SK-N-SH (cell line): ENCODE data around the gene NEGR1. TPM values are rescaled to one million over a fixed set of nuclear protein-coding genes. Genes with fewer than 3 reads are reported as not detected.

Source experiments
- CTCF ChIA-PET: fragments of 300-600, 350-600 bp; formaldehyde crosslinking; extraction: SDS; loops from one replicate; lab custom pipeline; 2021; lab: Yijun Ruan, JAX
- POLR2A ChIA-PET: fragments of 350-600 bp; sonication (Branson Sonifier 250); formaldehyde crosslinking; extraction: SDS; loops from one replicate; lab custom pipeline; 2020; ENCODE audit warnings: antibody characterized with exemption, inconsistent platforms; lab: Yijun Ruan, JAX
- DNase-seq: peaks from one replicate; pipeline ENCODE4 v3.0.0; 2012
- H2AFZ ChIP-seq: fragments of 200-600 bp; sonication (generic); 2 replicates; pipeline ENCODE4 v1.8.1; 2016; ENCODE audit warnings: antibody characterized with exemption, mild to moderate bottlenecking, low read depth
- H3F3A ChIP-seq: fragments of 200-600 bp; sonication (generic); replicated peaks from 2 replicates; pipeline ENCODE3; 2016; ENCODE audit warnings: antibody characterized with exemption, mild to moderate bottlenecking; ENCODE audit not compliant: insufficient read depth
- H3K27ac ChIP-seq, 2 experiments: fragments of 200-500 bp in 1 of 2; fragments of 200-600 bp in 1 of 2; sonication (Bioruptor generic) in 1 of 2; sonication (generic), shearing (Covaris generic) in 1 of 2; 2 replicates each; pipeline versions ENCODE4 v1.5.1 to v1.6.1; 2014 to 2016; ENCODE audit warnings: low read depth in 2 of 2, inconsistent platforms in 1 of 2, low read length in 1 of 2, mild to moderate bottlenecking in 1 of 2, mixed read lengths in 1 of 2
- H3K27me3 ChIP-seq: fragments of 200-600 bp; sonication (generic), shearing (Covaris generic); 2 replicates; pipeline ENCODE4 v1.6.1; 2016; ENCODE audit warnings: mixed run types; ENCODE audit not compliant: insufficient read depth
- H3K36me3 ChIP-seq, 2 experiments: fragments of 200-500 bp in 1 of 2; fragments of 200-600 bp in 1 of 2; sonication (Bioruptor generic) in 1 of 2; sonication (generic) in 1 of 2; replicated peaks in 1 of 2; 2 replicates each; pipeline versions ENCODE3 to v1.5.1; 2014 to 2016; ENCODE audit warnings: low read length in 1 of 2, mild to moderate bottlenecking in 1 of 2; ENCODE audit not compliant: insufficient read depth in 2 of 2, control insufficient read depth in 1 of 2
- H3K4me1 ChIP-seq, 2 experiments: fragments of 200-500 bp in 1 of 2; fragments of 200-600 bp in 1 of 2; sonication (Bioruptor generic) in 1 of 2; sonication (generic), shearing (Covaris generic) in 1 of 2; 2 replicates each; pipeline versions ENCODE4 v1.5.1 to v1.6.1; 2014 to 2016; ENCODE audit warnings: low read depth in 1 of 2, low read length in 1 of 2, mixed run types in 1 of 2; ENCODE audit not compliant: insufficient read depth in 2 of 2, control insufficient read depth in 1 of 2
- H3K4me2 ChIP-seq: fragments of 200-600 bp; sonication (generic), shearing (Covaris generic); 2 replicates; pipeline ENCODE4 v1.6.1; 2017; ENCODE audit warnings: mixed run types
- H3K4me3 ChIP-seq, 2 experiments: fragments of 200-500 bp in 1 of 2; fragments of 200-600 bp in 1 of 2; sonication (Bioruptor generic) in 1 of 2; sonication (generic), shearing (Covaris generic) in 1 of 2; 2 replicates each; pipeline versions ENCODE4 v1.5.1 to v1.8.1; 2014 to 2016; ENCODE audit warnings: low read depth in 2 of 2, inconsistent platforms in 1 of 2, low read length in 1 of 2, mild to moderate bottlenecking in 1 of 2, mixed read lengths in 1 of 2, moderate library complexity in 1 of 2
- H3K79me2 ChIP-seq: fragments of 200-600 bp; sonication (generic); 2 replicates; pipeline ENCODE4 v1.8.1; 2017; ENCODE audit warnings: mild to moderate bottlenecking; ENCODE audit not compliant: insufficient read depth
- H3K9ac ChIP-seq: fragments of 200-600 bp; sonication (generic); 2 replicates; pipeline ENCODE4 v1.6.1; 2017; ENCODE audit warnings: mixed run types
- H3K9me2 ChIP-seq: fragments of 200-600 bp; sonication (generic); 2 replicates; pipeline ENCODE4 v1.6.1; 2017; ENCODE audit warnings: mixed run types
- H3K9me3 ChIP-seq: fragments of 200-600 bp; sonication (generic); 2 replicates; pipeline ENCODE4 v1.6.1; 2017; ENCODE audit warnings: mixed run types, mild to moderate bottlenecking, moderate library complexity
- H4K20me1 ChIP-seq: fragments of 200-600 bp; sonication (generic); 2 replicates; pipeline ENCODE4 v1.6.1; 2017; ENCODE audit warnings: mild to moderate bottlenecking, mixed run types; ENCODE audit not compliant: insufficient read depth
- CHD2 ChIP-seq: fragments of 150-350 bp; IDR thresholded peaks from 2 replicates; pipeline ENCODE4 v1.6.1; 2018; ENCODE audit warnings: low read length; ENCODE audit not compliant: partially characterized antibody
- ELF1 ChIP-seq: IDR thresholded peaks from 2 replicates; pipeline ENCODE4 v1.4.0; 2012
- EP300 ChIP-seq, 2 experiments: IDR thresholded peaks; 2 replicates each; pipeline versions ENCODE4 v1.4.0 to v1.6.1; 2012; ENCODE audit warnings: borderline replicate concordance in 1 of 2, low read depth in 1 of 2, low read length in 1 of 2
- FOSL2 ChIP-seq: IDR thresholded peaks from 2 replicates; pipeline ENCODE4 v1.4.0; 2012; ENCODE audit warnings: low read depth, mild to moderate bottlenecking, moderate library complexity, borderline replicate concordance
- FOXM1 ChIP-seq: IDR thresholded peaks from 2 replicates; pipeline ENCODE4 v1.4.0; 2012; ENCODE audit warnings: low read depth, mild to moderate bottlenecking
- GABPA ChIP-seq: IDR thresholded peaks from 2 replicates; pipeline ENCODE4 v1.4.0; 2012; ENCODE audit warnings: low read depth, mild to moderate bottlenecking
- JUND ChIP-seq: IDR thresholded peaks from 2 replicates; pipeline ENCODE4 v1.4.0; 2012
- NRF1 ChIP-seq: IDR thresholded peaks from 2 replicates; pipeline ENCODE4 v1.6.1; 2012; ENCODE audit warnings: low read depth, mild to moderate bottlenecking, low read length
- PBX3 ChIP-seq: IDR thresholded peaks from 2 replicates; pipeline ENCODE4; 2012
- RCOR1 ChIP-seq: fragments of 150-350 bp; IDR thresholded peaks from 2 replicates; pipeline ENCODE4 v1.6.1; 2017; ENCODE audit warnings: antibody characterized with exemption, low read length
- REST ChIP-seq: IDR thresholded peaks from 2 replicates; pipeline ENCODE4 v1.6.1; 2012; ENCODE audit warnings: mild to moderate bottlenecking, low read depth, low read length, moderate library complexity
- SIN3A ChIP-seq: IDR thresholded peaks from 2 replicates; pipeline ENCODE4 v1.6.1; 2012; ENCODE audit warnings: low read depth, mild to moderate bottlenecking, low read length, moderate library complexity, borderline replicate concordance
- SMC3 ChIP-seq: IDR thresholded peaks from 2 replicates; pipeline ENCODE4 v1.6.1; 2012; ENCODE audit warnings: low read depth, low read length, improper control_type of control experiment
- TAF1 ChIP-seq: IDR thresholded peaks from 2 replicates; pipeline ENCODE4 v1.6.1; 2012; ENCODE audit warnings: low read depth, mild to moderate bottlenecking, low read length, moderate library complexity, borderline replicate concordance
- TCF12 ChIP-seq: IDR thresholded peaks from 2 replicates; pipeline ENCODE4 v1.4.0; 2012
- TEAD4 ChIP-seq: IDR thresholded peaks from 2 replicates; pipeline ENCODE4 v1.4.0; 2012; ENCODE audit warnings: mild to moderate bottlenecking, borderline replicate concordance; ENCODE audit not compliant: insufficient read depth
- USF1 ChIP-seq: IDR thresholded peaks from 2 replicates; pipeline ENCODE4 v1.4.0; 2012; ENCODE audit warnings: low read depth, borderline replicate concordance
- YY1 ChIP-seq: IDR thresholded peaks from 2 replicates; pipeline ENCODE4 v1.4.0; 2012; ENCODE audit warnings: low read depth, mild to moderate bottlenecking
- WGBS: methylation state at CpG from one replicate; pipeline ENCODE4 v1.1.6; 2017; ENCODE audit warnings: low lambda C conversion rate; 5-methylcytosine and 5-hydroxymethylcytosine counted together
- polyA plus RNA-seq, 3 experiments: library from polyadenylated mRNA; depleted of rRNA; stranded (reverse); fragments of >200 nt; gene quantifications; 2 replicates each; pipeline ENCODE4 v1.2.3, GENCODE V29; 2012

Gene NEGR1
- polyA plus RNA-seq, 1 of the 3 experiments (the other 2 are of a cell fraction) = 0.21 TPM

GRCh38 chr1:71676979-71677925, 605.1 kb downstream of the NEGR1 start:
- Histone ChIP-seq H3K79me2 (no peaks in the 10 kb centered on the region), H3K9me3 (no peaks in the 10 kb centered on the region), H3K36me3 (no peaks in the 10 kb centered on the region), H3K9me2 (no peaks in the 10 kb centered on the region), H3K27ac (no peak overlapping the region; a peak in 1 of 4 replicates), H2AFZ (no peak overlapping the region), H3F3A (no peaks in the 10 kb centered on the region), H3K4me1 (no peaks in the 10 kb centered on the region; a peak in 2 of 4 replicates), H3K4me2 (no peak overlapping the region), H3K4me3 (no peak overlapping the region), H4K20me1 (no peaks in the 10 kb centered on the region), H3K27me3 (no peaks in the 10 kb centered on the region), H3K9ac (no peak overlapping the region)
- 30% methylated on average over 7 of the region's 7 CpGs for WGBS
- ChIA-PET CTCF (interaction anchor here (0.5 to 1.0 kb wide), 3 partner anchors 10 to 361 kb away, joined by 3 to 5 read pairs (median 3); no protein-coding TSS in a partner anchor), POLR2A (no interaction called here)
- TF ChIP-seq TAF1 = no peak
- no peak for TF ChIP-seq ELF1
- no peak for TF ChIP-seq GABPA
- 0 out of 2 replicates have a peak, but pooled peaks have one; percentile 7 for TF ChIP-seq TCF12
- TF ChIP-seq EP300 (IDR thresholded peaks at IDR 0.05; ENCODE audit: borderline replicate concordance in 1 of 2, low read depth in 1 of 2, low read length in 1 of 2) = peak in 1 of 2 experiments; percentile 85; a peak in 2 of 4 replicates
- TF ChIP-seq JUND = no peak
- TF ChIP-seq CHD2 = peak; percentile 19
- peak; percentile 35 for DNase-seq

GRCh38 chr1:71668065-71668464, 614.3 kb downstream of the NEGR1 start:
- no peaks in the 10 kb centered on the region for H3K36me3 ChIP-seq
- no peaks in the 10 kb centered on the region for H3F3A ChIP-seq
- no peak overlapping the region for H3K4me2 ChIP-seq
- DNase-seq = no peak
- H3K9me2 ChIP-seq = no peaks in the 10 kb centered on the region
- H2AFZ ChIP-seq = no peak overlapping the region
- peaks cover 0 to 10% of the 10 kb centered on the region in 2 experiments; a peak in 1 of 4 replicates for H3K4me1 ChIP-seq
- H3K9ac ChIP-seq = no peak overlapping the region
- CTCF ChIA-PET = no interaction called here
- TF ChIP-seq FOSL2 (no peak), SIN3A (no peak), CHD2 (no peak), PBX3 (no peak), NRF1 (no peak), SMC3 (no peak), FOXM1 (no peak), USF1 (no peak), YY1 (no peak), REST (no peak), RCOR1 (no peak), TEAD4 (no peak)
- H3K27ac ChIP-seq = no peak overlapping the region
- H3K9me3 ChIP-seq = no peaks in the 10 kb centered on the region
- no peaks in the 10 kb centered on the region for H3K27me3 ChIP-seq
- no peaks in the 10 kb centered on the region for H3K79me2 ChIP-seq
- H3K4me3 ChIP-seq = no peak overlapping the region
- POLR2A ChIA-PET = no interaction called here
- WGBS = 32% methylated on average over 3 of the region's 3 CpGs
- H4K20me1 ChIP-seq = no peaks in the 10 kb centered on the region
